SK-N-SH treated with all-trans-retinoic acid at 6 μM for 48 hours (cell line): ENCODE results near the gene GALNT5.

ENCODE experiments used
- ATAC-seq: fragments of 200-7000 bp; cut with Tn5 transposase; 3 replicates; pipeline ENCODE4 v1.9.1; 2020; ENCODE audit warnings: mild to moderate bottlenecking, moderate library complexity
- ARNTL ChIP-seq: fragments of 450-650 bp; formaldehyde crosslinking; IDR thresholded peaks from 2 replicates; pipeline ENCODE4 v1.5.0; 2020; ENCODE audit warnings: low read depth, mild to moderate bottlenecking, moderate library complexity, borderline replicate concordance
- CREB5 ChIP-seq: fragments of 250-450 bp; sonication (Bioruptor Pico); IDR thresholded peaks from 2 replicates; pipeline ENCODE4 v1.5.1; 2020; ENCODE audit warnings: low read depth, mild to moderate bottlenecking, moderate library complexity
- CSDC2 ChIP-seq: fragments of 250-450 bp; sonication (Bioruptor Pico); IDR thresholded peaks from 2 replicates; pipeline ENCODE4 v1.5.0; 2020; ENCODE audit warnings: mild to moderate bottlenecking, moderate library complexity
- CSRNP3 ChIP-seq: fragments of 250-450 bp; sonication (Bioruptor Pico); IDR thresholded peaks from 2 replicates; pipeline ENCODE4 v1.5.1; 2021; ENCODE audit warnings: mild to moderate bottlenecking, moderate library complexity
- ESRRG ChIP-seq: fragments of 250-450 bp; sonication (Bioruptor Pico); IDR thresholded peaks from 2 replicates; pipeline ENCODE4 v1.6.1; 2021; ENCODE audit warnings: mild to moderate bottlenecking
- GLIS3 ChIP-seq: fragments of 250-450 bp; sonication (Bioruptor Pico); IDR thresholded peaks from 2 replicates; pipeline ENCODE4 v1.5.0; 2020; ENCODE audit warnings: mild to moderate bottlenecking, moderate library complexity
- ISL1 ChIP-seq: fragments of 250-450 bp; sonication (Bioruptor Pico); IDR thresholded peaks from 2 replicates; pipeline ENCODE4 v2.1.2; 2022; ENCODE audit warnings: mild to moderate bottlenecking, moderate library complexity
- OSR1 ChIP-seq: fragments of 250-450 bp; sonication (Bioruptor Pico); IDR thresholded peaks from 2 replicates; pipeline ENCODE4 v1.8.0; 2022; ENCODE audit warnings: moderate library complexity, mild to moderate bottlenecking, inconsistent platforms
- PATZ1 ChIP-seq: fragments of 250-450 bp; sonication (Bioruptor Pico); IDR thresholded peaks from 2 replicates; pipeline ENCODE4 v1.8.0; 2020; ENCODE audit warnings: mild to moderate bottlenecking, moderate library complexity, borderline replicate concordance
- POU6F1 ChIP-seq: fragments of 250-450 bp; sonication (Bioruptor Pico); IDR thresholded peaks from 2 replicates; pipeline ENCODE4 v1.8.0; 2021; ENCODE audit warnings: low read depth, mild to moderate bottlenecking, moderate library complexity, borderline replicate concordance
- PPARA ChIP-seq: fragments of 250-450 bp; sonication (Bioruptor Pico); IDR thresholded peaks from 2 replicates; pipeline ENCODE4 v1.5.0; 2020; ENCODE audit warnings: mild to moderate bottlenecking, borderline replicate concordance
- RARB ChIP-seq: fragments of 250-450 bp; sonication (Bioruptor Pico); IDR thresholded peaks from 2 replicates; pipeline ENCODE4 v1.8.0; 2021; ENCODE audit warnings: mild to moderate bottlenecking, moderate library complexity
- SNAI2 ChIP-seq: fragments of 250-450 bp; sonication (Bioruptor Pico); IDR thresholded peaks from 2 replicates; pipeline ENCODE4 v1.5.0; 2020; ENCODE audit warnings: mild to moderate bottlenecking, moderate library complexity
- TCF4 ChIP-seq: fragments of 250-450 bp; sonication (Bioruptor Pico); IDR thresholded peaks from 2 replicates; pipeline ENCODE4 v1.8.0; 2021; ENCODE audit warnings: mild to moderate bottlenecking, moderate library complexity, borderline replicate concordance
- TSHZ2 ChIP-seq: fragments of 250-450 bp; sonication (Bioruptor Pico); IDR thresholded peaks from 2 replicates; pipeline ENCODE4 v1.5.0; 2020; ENCODE audit warnings: mild to moderate bottlenecking, moderate library complexity
- ZC3H10 ChIP-seq: fragments of 250-450 bp; sonication (Bioruptor Pico); IDR thresholded peaks from 2 replicates; pipeline ENCODE4 v1.5.1; 2021; ENCODE audit warnings: mild to moderate bottlenecking, moderate library complexity
- ZFP3 ChIP-seq: fragments of 250-450 bp; sonication (Bioruptor Pico); IDR thresholded peaks from 2 replicates; pipeline ENCODE4 v1.5.0; 2020; ENCODE audit warnings: mild to moderate bottlenecking, moderate library complexity
- ZFP30 ChIP-seq: fragments of 450-650 bp; formaldehyde crosslinking; IDR thresholded peaks from 2 replicates; pipeline ENCODE4 v1.5.0; 2022; ENCODE audit warnings: mild to moderate bottlenecking, moderate library complexity
- ZNF565 ChIP-seq: fragments of 450-650 bp; formaldehyde crosslinking; conservative IDR thresholded peaks from 2 replicates; pipeline ENCODE4 v1.5.0; 2020; ENCODE audit warnings: low read depth, mild to moderate bottlenecking, moderate library complexity
- ZNF70 ChIP-seq: fragments of 450-650 bp; formaldehyde crosslinking; IDR thresholded peaks from 2 replicates; pipeline ENCODE4 v1.5.0; 2020; ENCODE audit warnings: mild to moderate bottlenecking, moderate library complexity

GALNT5 gene

GRCh38 chr2:157349949-157350515 is 92.5 kb downstream of the GALNT5 start (continued):
- TF ChIP-seq ZFP30 (CRISPR knock-in tag) (no peak), ZFP3 (CRISPR knock-in tag) (no peak), SNAI2 (CRISPR knock-in tag) (no peak)

- TF ChIP-seq ZFP3 (CRISPR knock-in tag) = no peak
- TF ChIP-seq POU6F1 (CRISPR knock-in tag) = no peak
- ATAC-seq = no peak
Measured at GRCh38 chr2:157355618-157356017, 98.1 kb downstream of the GALNT5 start.

GRCh38 chr2:157359628-157360027 is 102.1 kb downstream of the GALNT5 start:
- TF ChIP-seq ISL1 (CRISPR knock-in tag) (no peak), RARB (CRISPR knock-in tag) (no peak), CREB5 (CRISPR knock-in tag) (no peak), ZFP3 (CRISPR knock-in tag) (no peak), PPARA (CRISPR knock-in tag) (no peak), ZC3H10 (CRISPR knock-in tag) (no peak), SNAI2 (CRISPR knock-in tag) (no peak), ZFP30 (CRISPR knock-in tag) (no peak), PATZ1 (CRISPR knock-in tag) (no peak), TCF4 (no peak), ARNTL (CRISPR knock-in tag) (no peak), ZNF565 (no peak), ESRRG (CRISPR knock-in tag) (no peak)
- ATAC-seq = no peak

GRCh38 chr2:157361526-157361925 is 104.0 kb downstream of the GALNT5 start:
- no peak for ATAC-seq
- TF ChIP-seq ZC3H10 (CRISPR knock-in tag) (no peak), GLIS3 (CRISPR knock-in tag) (no peak), RARB (CRISPR knock-in tag) (no peak), POU6F1 (CRISPR knock-in tag) (no peak), ZFP30 (CRISPR knock-in tag) (no peak), CSRNP3 (CRISPR knock-in tag) (no peak), TSHZ2 (CRISPR knock-in tag) (no peak), CSDC2 (CRISPR knock-in tag) (no peak), ZNF70 (CRISPR knock-in tag) (no peak), PATZ1 (CRISPR knock-in tag) (no peak), CREB5 (CRISPR knock-in tag) (no peak), SNAI2 (CRISPR knock-in tag) (no peak), ARNTL (CRISPR knock-in tag) (no peak), OSR1 (CRISPR knock-in tag) (no peak)
